Hindlimb muscle (tissue), 1 donor: Measurements from ENCODE around the gene ZNF536. TPM values are rescaled to one million over a fixed set of nuclear protein-coding genes. Genes with fewer than 3 reads are reported as not detected.

Experiments
- DNase-seq: peaks from one replicate; pipeline ENCODE4 v3.0.0-alpha.2; 2013
- polyA plus RNA-seq: library from polyadenylated mRNA; unstranded; fragments of 120-200 nt; gene quantifications from one replicate; pipeline ENCODE4 v1.2.1, GENCODE V29; 2013; ENCODE audit not compliant: insufficient read length

The ZNF536 gene
- polyA plus RNA-seq, 1 donor = 2.0 TPM

DNA sequence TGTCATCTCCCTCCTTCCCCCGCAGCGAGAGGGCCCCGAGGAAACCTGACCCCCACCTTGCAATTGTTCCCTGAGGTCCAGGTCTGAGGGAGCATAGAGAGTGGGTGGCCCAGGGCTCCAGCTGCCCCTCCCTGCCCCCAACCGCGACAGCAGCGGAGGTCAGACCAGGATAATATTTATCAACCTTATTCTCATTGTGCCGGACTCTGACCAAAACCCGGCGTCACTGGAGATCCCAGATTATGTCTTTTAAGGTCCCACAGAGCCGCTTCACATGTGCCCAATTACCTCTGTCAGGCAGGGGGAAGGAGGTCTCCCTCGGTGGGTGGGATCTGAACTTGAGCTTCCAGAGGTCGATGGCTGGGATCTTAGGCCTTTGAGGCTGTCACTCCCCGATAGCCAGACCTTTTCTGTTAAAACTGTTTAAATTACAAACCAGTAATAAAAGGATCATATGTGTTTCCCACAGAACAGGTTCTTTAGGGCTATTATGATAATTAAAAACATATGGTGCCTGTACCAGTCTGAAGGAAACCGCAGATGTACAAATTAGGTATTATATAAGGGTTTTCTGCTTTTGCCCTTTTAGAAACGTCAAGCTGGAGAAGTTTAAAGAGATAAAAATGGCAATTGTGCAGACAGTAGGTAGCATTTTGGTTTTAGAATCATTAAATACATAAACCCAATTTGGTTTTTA is 195.5 kb downstream of the ZNF536 start:
- no peak for DNase-seq

- no peak for DNase-seq
Observed at GRCh38 chr19:30570194-30570593, 198.0 kb downstream of the ZNF536 start.

- DNase-seq = no peak
Observed at GRCh38 chr19:30577551-30578105, 205.4 kb downstream of the ZNF536 start.

DNA sequence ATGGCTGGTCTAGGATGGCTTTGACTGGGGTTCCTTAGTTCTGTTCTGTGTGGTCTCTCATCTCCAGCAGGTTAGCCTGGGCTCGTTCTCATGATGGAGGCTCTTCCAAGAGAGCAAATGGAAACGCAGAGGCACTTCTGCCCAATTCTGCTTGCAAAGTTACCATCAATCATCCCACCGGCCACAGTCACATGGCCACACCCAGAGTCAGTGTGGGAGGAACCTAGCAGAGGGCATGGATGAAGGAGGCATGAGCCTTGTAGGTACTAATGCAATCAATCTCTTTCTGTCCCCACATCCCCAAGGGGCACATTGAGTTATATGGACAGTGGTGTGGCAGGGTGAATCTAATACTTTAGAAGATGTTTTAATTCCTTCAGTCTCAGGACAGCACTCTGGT is 207.2 kb downstream of the ZNF536 start:
- DNase-seq = no peak

DNA sequence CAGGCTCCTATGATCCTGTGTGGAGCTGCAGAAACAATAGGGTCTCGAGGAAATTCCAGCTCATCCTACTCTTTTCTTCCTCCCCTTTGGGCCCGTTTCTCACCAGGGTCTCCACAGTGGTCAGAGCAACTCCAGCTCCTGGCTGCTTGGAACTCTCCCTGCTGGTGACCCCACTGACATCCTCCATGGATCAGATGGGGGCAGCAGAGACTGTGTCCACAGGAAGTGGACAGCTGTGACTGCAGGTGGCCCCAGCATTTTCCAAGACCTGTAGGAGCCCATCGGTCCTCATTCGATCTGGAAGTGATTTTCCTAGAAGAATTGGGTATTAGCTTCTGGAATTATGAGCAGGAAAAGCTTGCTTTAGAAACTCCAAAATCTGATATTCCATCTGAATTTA is 208.5 kb downstream of the ZNF536 start:
- no peak for DNase-seq

- DNase-seq = no peak
Observed at GRCh38 chr19:30584090-30584489, 211.9 kb downstream of the ZNF536 start.

GRCh38 chr19:30587869-30588268 is 215.7 kb downstream of the ZNF536 start:
- DNase-seq = no peak

DNA sequence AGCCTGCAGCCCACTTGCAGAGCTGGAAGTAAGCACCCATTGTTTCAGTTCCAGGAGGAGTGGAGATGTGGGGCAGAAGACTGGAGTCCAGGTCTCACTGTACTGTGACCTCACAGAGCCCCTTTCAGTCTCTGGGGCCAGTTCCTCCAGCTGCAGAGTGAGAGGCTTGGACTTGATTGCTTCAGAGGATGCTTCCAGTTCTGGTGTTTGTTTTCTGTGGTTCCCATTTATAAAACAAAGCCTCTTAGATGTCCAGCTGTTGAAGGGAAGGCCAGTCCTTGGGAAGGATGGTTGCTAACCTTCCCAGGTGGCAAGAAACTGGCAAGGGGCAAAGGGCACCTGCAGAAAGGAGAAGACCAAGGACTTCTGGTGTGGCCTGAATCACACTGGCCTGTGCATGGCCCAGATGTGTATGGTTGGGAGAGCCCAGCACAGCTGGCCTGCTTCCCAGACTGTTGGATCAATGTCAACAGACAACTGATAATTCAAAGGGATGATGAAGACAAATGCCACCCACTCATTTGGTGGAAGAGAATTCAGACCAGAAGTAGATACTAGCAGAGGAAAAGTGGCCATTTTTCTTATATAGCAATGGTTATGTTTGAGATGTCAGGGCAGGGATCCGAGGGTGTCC is 218.5 kb downstream of the ZNF536 start:
- DNase-seq = no peak

GRCh38 chr19:30593356-30593755 is 221.2 kb downstream of the ZNF536 start:
- DNase-seq = no peak

DNA sequence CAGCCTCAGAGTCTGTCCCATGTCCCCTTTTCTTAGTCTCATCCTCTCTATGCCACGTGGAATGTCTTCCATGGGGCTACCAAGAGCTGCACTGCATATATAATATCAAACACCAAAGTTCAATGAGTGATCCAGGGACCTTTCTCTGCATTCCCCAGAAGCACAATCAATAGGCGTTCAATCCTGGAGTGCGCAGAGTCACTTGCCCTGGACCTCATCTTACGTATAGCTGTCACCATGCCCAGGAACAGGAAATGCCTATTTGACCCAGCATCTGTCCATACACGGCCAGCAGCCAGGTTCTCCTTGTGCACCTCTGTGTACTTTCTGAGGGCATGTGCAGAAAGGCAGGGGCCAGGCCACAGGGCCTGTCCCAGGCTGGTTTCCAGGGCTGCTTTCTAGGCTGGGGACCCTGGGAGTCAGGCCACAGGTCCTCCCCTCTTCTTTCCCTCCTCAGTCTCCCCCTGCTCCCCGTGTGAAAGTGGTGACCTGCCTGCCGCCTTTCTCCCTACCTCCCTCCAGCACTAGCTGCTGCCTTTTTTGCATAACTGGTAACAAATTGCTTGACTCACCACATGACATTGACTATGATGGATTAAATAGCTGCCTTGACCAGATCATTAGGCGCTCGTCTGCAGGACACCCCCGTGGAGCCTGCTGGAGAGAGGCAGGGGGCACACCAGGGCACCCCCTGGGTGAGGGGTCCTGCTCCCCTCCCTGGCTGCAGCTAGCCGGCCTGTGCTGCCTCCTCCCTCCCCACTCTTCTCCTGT is 222.0 kb downstream of the ZNF536 start:
- no peak for DNase-seq

GRCh38 chr19:30596268-30596667 is 224.1 kb downstream of the ZNF536 start:
- DNase-seq = no peak

GRCh38 chr19:30596813-30597399 is 224.7 kb downstream of the ZNF536 start:
- DNase-seq = no peak

DNA sequence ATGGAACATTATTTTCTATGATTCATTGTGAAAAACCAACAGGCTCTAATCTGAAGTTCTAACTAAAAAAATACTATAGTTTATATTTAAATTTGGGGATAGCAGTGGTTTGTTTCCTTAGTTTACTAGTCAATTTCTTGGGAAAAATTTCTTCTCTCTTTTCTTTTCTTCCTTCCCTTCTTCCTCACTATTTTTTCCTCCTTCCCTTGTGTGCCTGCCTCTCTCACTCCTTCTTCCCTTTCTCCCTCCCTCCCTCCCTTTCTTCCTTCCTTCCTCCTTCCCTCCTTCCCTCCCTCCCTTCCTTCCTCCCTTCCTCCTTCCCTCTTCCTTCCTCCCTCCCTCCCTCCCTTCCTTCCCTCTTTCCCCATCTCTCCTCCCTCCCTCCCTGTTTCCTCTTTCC is 226.5 kb downstream of the ZNF536 start:
- DNase-seq = no peak

GRCh38 chr19:30602661-30603350 is 230.6 kb downstream of the ZNF536 start:
- no peak for DNase-seq

DNA sequence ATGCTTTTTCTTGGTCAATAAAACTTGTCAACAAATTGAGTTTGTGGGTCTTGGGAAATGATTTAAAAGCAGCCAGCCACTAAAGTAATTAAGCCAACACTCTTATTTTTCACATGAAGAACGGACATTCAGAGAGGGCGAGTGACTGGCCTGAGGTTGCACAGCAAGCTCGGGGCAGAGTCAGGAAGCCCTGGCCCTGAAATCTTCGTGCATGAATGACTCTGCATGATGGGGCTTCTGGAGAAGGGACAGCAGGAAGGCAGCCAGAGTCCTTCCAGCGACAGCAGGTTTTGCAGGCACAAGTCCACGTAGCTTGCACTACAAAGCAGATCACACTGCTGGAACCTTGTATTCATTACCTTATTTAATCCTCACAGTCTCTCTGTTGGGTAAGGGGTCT is 232.5 kb downstream of the ZNF536 start:
- DNase-seq = no peak

DNA sequence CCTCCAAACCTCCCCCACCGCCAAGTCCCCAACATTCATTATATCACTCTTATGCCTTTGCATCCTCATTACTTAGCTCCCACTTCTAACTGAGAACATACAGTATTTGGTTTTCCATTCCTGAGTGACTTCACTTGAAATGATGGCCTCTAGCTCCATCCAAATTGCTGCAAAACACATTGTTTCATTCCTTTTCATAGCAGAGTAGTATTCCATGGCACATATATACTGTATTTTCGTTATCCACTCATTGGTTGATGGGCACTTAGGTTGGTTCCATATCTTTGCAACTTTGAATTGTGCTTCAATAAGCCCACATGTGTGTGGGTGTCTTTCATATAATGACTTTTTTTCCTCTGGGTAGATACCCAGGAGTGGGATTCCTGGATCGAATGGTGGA is 233.1 kb downstream of the ZNF536 start:
- DNase-seq = no peak

GRCh38 chr19:30606114-30607050 is 234.2 kb downstream of the ZNF536 start:
- no peak for DNase-seq
